ENCODE measurements around the gene CD74. TPM values are rescaled to one million over a fixed set of nuclear protein-coding genes. Genes with fewer than 3 reads are reported as not detected.

CD74 gene
- total and polyA plus RNA-seq, 4 donors, result 176 to 327 (median 257) TPM

- Histone ChIP-seq H3K36me3 (ENCODE audit: control insufficient read depth in 4 of 4, insufficient read depth in 3 of 4, low read depth in 1 of 4, low read length in 3 of 4) (no peaks in the 10 kb centered on the region), H3K9ac (ENCODE audit: low read depth in 1 of 2, low read length in 2 of 2) (no peak overlapping the region), H3K4me1 (ENCODE audit: control insufficient read depth in 4 of 4, insufficient read depth in 4 of 4, low read length in 3 of 4) (peaks cover 0 to 8% (median 6%) of the 10 kb centered on the region in 4 donors), H3K27me3 (ENCODE audit: control insufficient read depth in 4 of 4, insufficient read depth in 4 of 4, low read length in 3 of 4) (no peaks in the 10 kb centered on the region), H3K27ac (ENCODE audit: low read depth in 1 of 2, low read length in 2 of 2) (no peak overlapping the region), H3K9me3 (ENCODE audit: control insufficient read depth in 4 of 4, low read length in 3 of 4) (no peaks in the 10 kb centered on the region), H3K4me3 (ENCODE audit: low read depth in 1 of 3, low read length in 3 of 3) (no peak overlapping the region)
- WGBS, result 89% methylated on average over 16 of the region's 16 CpGs
- no peak for DNase-seq (ENCODE audit: low spot score)
- no peak for TF ChIP-seq HNF4G (IDR thresholded peaks at IDR 0.05)
- TF ChIP-seq RXRA (IDR thresholded peaks at IDR 0.05), result no peak
- no peak for TF ChIP-seq CTCF (IDR thresholded peaks at IDR 0.05; ENCODE audit: low read depth, low read length, missing input control)
- no peak for TF ChIP-seq REST (IDR thresholded peaks at IDR 0.05)
- no peak for TF ChIP-seq EGR1 (IDR thresholded peaks at IDR 0.05; ENCODE audit: low read depth in 2 of 2)
- no peak for TF ChIP-seq MAX (IDR thresholded peaks at IDR 0.05)
- TF ChIP-seq FOXA2 (IDR thresholded peaks at IDR 0.05), result no peak
- no peak for TF ChIP-seq ATF3 (IDR thresholded peaks at IDR 0.05)
- no peak for TF ChIP-seq FOXA1 (IDR thresholded peaks at IDR 0.05)
- no peak for TF ChIP-seq JUND (IDR thresholded peaks at IDR 0.05)
- no peak for TF ChIP-seq NR2F2 (IDR thresholded peaks at IDR 0.05)
- no peak for TF ChIP-seq HNF4A (conservative IDR thresholded peaks at IDR 0.05)
- no peak for TF ChIP-seq ZBTB33 (IDR thresholded peaks at IDR 0.05)
- TF ChIP-seq GABPA (IDR thresholded peaks at IDR 0.05 in 1 of 2, conservative IDR thresholded peaks at IDR 0.05 in 1 of 2), result no peak
- TF ChIP-seq TAF1 (conservative IDR thresholded peaks at IDR 0.05), result no peak
- TF ChIP-seq RAD21 (IDR thresholded peaks at IDR 0.05), result no peak
- TF ChIP-seq YY1 (IDR thresholded peaks at IDR 0.05), result no peak
- TF ChIP-seq SP1 (IDR thresholded peaks at IDR 0.05), result no peak
Measured at GRCh38 chr5:150457562-150458240, 45.0 kb upstream of the CD74 start.
